CD4-positive, alpha-beta T cell treated with Interleukin-6 at 100 ng/mL for 8 hours (primary cell): ENCODE data around the gene SLC47A1.
"Not testable (repeated sequence)": the region's sequence is repeated elsewhere in the genome, so short reads cannot be mapped to it uniquely, and the experiment has no call there.

Experiments used
- DNase-seq: peaks from one replicate; pipeline ENCODE4 v3.0.0-alpha.2; 2020; ENCODE audit warnings: mixed read lengths, low spot score

The SLC47A1 gene, protein sequence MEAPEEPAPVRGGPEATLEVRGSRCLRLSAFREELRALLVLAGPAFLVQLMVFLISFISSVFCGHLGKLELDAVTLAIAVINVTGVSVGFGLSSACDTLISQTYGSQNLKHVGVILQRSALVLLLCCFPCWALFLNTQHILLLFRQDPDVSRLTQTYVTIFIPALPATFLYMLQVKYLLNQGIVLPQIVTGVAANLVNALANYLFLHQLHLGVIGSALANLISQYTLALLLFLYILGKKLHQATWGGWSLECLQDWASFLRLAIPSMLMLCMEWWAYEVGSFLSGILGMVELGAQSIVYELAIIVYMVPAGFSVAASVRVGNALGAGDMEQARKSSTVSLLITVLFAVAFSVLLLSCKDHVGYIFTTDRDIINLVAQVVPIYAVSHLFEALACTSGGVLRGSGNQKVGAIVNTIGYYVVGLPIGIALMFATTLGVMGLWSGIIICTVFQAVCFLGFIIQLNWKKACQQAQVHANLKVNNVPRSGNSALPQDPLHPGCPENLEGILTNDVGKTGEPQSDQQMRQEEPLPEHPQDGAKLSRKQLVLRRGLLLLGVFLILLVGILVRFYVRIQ

GRCh38 chr17:19533718-19534561 lies at the start of gene SLC47A1:
Gene SLC47A1 (plus strand): TSS chr17:19533854. CDS start chr17:19533940, 86 bp downstream.
- DNase-seq, result no peak

DNA sequence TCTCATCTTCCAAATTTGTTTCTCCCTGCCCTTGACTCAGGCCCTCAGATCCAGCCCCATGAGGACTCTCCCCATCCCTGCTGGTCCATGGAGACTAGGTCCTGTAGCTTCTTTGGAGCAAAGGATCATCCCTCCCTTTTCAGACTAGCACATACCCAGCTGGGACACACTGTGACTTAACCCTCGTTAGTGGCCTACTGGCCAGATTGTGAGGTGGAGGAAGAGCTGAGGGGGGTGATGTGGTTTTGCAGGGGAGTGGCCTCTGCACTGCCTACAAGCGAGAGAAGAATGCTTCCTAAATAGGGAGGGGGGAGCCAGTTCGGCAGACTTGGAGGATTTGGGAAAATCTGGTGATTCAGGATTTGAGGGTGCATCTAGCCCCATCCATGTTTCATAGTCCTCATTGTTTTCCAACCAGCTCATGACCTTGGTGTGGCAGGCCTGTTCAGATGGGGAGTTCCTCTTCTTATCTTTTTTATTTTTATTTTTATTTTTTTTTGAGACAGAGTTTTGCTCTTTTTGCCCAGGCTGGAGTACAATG lies 47.8 kb upstream of the SLC47A1 start:
- no peak for DNase-seq

DNA sequence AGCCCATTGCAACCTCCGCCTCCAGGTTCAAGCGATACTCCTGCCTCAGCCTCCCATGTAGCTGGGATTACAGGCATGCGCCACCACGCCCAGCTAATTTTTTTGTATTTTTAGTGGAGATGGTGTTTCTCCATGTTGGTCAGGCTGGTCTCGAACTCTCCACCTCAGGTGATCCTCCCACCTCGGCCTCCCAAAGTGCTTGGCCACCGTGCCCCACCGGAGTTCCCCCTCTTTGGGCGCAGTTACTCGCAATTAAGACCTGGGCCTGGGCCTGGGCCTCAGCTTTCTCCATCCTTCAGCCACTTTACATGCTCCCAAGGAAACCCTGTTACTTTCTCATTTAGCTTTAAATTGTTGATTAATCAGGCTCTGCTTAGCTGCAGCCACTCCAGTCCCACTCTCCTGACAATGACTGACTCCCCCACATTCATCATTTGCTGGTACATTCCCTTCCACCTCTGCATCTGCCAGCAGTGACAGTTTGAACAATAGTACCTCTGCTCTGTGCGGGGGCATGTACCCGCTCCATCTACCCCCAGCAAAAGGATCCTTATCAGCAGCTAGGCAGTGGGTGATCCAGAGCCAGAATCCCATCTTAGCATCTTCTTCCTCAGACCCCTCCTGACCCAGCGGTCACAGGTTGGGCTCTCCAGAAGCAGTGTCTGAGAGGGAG lies 47.2 kb upstream of the SLC47A1 start:
- DNase-seq, result no peak

GRCh38 chr17:19487024-19487600 lies 46.5 kb upstream of the SLC47A1 start:
- no peak for DNase-seq

GRCh38 chr17:19492141-19492540 lies 41.5 kb upstream of the SLC47A1 start:
- no peak for DNase-seq

DNA sequence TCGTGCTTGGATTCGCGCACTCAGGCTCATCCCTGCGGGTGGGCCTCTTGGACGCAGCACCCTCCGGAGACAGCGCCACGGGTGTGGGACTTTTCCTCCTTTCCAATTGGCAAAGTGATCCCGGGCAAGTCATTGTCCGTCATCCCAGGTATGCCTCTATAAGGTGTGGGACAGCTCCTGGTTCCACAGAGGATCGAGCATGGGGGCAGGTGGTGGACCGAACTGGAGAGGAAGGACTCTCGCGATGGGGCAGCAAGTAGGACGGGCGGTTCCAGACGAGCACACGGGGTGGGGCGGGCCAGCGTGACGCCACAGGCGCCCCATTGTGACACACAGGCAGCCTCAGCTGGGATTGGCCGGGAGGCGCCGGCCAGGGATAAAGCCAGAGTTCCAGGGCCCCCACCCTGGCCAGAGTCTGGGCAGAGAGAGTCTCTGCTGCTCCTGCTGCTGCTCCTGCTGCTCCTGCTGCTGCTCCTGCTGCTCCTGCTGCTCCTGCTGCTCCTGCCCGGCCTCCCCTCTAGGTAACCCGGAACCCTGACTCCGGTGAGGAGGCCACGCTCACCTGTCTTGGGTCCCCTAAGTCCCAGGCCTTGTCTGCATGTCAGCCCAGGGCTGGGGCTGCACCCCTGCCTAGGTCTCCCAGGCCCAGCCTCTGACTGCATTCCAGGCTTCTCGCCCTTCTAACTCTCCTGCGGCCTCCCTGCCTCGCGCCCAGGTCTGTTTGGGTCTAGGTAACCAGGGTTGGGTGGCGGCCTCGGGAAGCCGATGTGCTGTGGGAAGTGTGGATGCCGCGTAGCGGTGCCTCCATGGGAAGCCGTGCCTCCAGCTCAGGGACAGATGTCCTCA lies 38.5 kb upstream of the SLC47A1 start:
- DNase-seq, result no peak

DNA sequence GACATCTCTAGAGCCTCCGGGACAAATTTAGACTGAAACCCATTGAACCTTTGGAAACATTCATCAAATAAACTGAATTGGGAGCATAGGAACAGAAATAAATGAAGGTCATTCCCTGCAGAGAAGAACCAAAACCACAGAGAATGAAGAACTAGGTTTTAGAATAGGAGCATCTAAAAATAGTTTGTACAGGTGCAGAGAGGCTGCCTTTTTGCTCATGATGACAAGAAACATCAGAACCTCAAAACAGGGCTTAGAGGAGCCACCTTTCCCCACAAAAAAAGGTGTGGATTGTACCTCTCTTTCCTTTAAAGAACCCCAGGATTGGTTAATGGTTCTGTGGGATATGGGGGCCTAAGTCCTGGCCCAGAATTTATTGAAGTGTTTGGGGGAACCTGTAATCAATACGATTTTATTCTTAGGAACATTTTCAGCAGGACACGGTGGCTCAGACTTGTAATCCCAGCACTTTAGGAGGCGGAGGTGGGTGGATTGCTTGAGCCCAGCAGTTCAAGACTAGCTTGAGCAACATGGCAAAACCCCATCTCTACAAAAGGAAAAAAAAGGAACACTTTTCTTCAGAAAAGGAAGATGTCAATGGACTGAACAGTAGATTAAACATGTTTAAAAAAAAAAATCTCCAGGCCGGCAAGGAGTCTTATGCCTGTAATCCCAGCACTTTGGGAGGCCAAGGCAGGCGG lies 37.7 kb upstream of the SLC47A1 start:
- DNase-seq, result no peak

- no peak for DNase-seq
Measured at GRCh38 chr17:19497624-19498023, 36.0 kb upstream of the SLC47A1 start.

DNA sequence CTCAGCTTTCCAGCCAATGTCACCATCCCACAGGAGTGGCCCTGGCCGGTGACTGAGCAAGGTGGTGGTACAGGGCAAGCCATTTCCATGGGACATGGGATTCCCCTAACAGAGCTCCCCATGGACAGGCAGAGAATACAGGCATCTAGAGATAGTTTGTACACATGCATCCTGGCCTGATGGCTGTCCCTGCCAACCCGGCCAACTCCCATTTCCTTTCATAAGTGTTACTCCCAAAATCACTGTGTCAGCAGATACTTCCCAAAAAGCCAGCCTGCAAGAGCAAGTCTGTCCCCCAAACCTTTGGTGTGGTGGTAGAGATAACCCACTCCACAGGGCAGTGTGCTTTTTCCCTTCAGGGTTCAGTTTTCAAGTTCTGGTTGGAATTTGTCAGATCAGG lies 32.4 kb upstream of the SLC47A1 start:
- no peak for DNase-seq

- DNase-seq, result peak; percentile 13
Measured at GRCh38 chr17:19502517-19502916, 31.1 kb upstream of the SLC47A1 start.

DNA sequence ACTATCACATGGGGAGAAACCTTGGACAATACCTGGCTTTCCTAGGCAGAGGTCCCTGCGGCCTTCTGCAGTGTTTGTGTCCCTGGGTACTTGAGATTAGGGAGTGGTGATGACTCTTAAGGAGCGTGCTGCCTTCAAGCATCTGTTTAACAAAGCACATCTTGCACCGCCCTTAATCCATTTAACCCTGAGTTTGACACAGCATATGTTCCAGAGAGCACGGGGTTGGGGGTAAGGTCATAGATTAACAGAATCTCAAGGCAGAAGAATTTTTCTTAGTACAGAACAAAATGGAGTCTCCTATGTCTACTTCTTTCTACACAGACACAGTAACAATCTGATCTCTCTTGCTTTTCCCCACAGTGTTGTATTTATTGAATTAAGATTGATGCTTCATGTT lies 28.1 kb upstream of the SLC47A1 start:
- DNase-seq, result not testable (repeated sequence)

GRCh38 chr17:19507775-19508576 lies 25.7 kb upstream of the SLC47A1 start:
- DNase-seq, result peak; percentile 75

GRCh38 chr17:19508577-19508867 lies 25.1 kb upstream of the SLC47A1 start:
- no peak for DNase-seq

- DNase-seq, result not testable (repeated sequence)
Measured at GRCh38 chr17:19509281-19509852, 24.3 kb upstream of the SLC47A1 start.

- no peak for DNase-seq
Measured at GRCh38 chr17:19510903-19511302, 22.8 kb upstream of the SLC47A1 start.

DNA sequence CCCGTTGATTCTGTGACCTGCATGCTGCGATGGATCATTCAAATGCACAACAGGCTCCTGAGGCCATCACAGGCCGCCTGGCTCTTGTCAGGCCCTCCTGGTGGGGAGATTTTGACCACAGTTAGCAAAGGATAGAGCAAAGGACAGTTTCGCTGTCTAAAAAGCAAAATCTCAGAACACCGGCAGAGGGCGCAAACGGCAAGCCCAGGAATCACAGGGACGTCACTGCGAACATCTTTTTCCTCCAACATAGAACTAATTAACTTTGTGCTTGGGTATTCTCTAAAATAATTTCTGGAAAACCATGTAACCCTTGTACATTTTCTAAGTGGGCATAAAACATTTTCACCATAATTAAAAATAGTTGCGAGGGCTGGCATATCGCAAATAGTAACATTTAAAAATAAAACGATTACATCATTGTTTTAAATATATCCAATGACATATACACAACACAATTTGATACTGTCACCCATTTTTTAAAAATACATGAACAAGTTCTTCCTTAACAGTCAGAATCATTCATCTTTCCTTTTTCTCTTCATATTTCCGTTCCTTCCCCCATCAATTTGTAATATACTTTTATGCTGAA lies 19.7 kb upstream of the SLC47A1 start:
- peak; percentile 56 for DNase-seq

GRCh38 chr17:19517699-19518098 lies 16.0 kb upstream of the SLC47A1 start:
- no peak for DNase-seq
